PC-9 (cell line): ENCODE results near the gene RNASE11.

Experiments used
- CTCF ChIP-seq: fragments of 200-600 bp; sonication (generic); conservative IDR thresholded peaks from 2 replicates; pipeline ENCODE4 v1.6.1; 2017; ENCODE audit warnings: mixed run types, antibody characterized with exemption, mild to moderate bottlenecking, moderate library complexity
- EZH2 ChIP-seq: fragments of 200-600 bp; sonication (generic); IDR thresholded peaks from 2 replicates; pipeline ENCODE4 v1.8.0; 2017; ENCODE audit warnings: antibody characterized with exemption, low read depth

GRCh38 chr14:20555845-20556244 is 32.0 kb downstream of the RNASE11 start:
- TF ChIP-seq CTCF (no peak), EZH2 (no peak)
